SK-N-SH treated with all-trans-retinoic acid at 6 μM for 48 hours (cell line): ENCODE data around the gene ARHGEF25.

ENCODE experiments used
- ARNTL ChIP-seq: fragments of 450-650 bp; formaldehyde crosslinking; IDR thresholded peaks from 2 replicates; pipeline ENCODE4 v1.5.0; 2020; ENCODE audit warnings: low read depth, mild to moderate bottlenecking, moderate library complexity, borderline replicate concordance
- GLIS3 ChIP-seq: fragments of 250-450 bp; sonication (Bioruptor Pico); IDR thresholded peaks from 2 replicates; pipeline ENCODE4 v1.5.0; 2020; ENCODE audit warnings: mild to moderate bottlenecking, moderate library complexity
- OSR1 ChIP-seq: fragments of 250-450 bp; sonication (Bioruptor Pico); IDR thresholded peaks from 2 replicates; pipeline ENCODE4 v1.8.0; 2022; ENCODE audit warnings: moderate library complexity, mild to moderate bottlenecking, inconsistent platforms
- PPARA ChIP-seq: fragments of 250-450 bp; sonication (Bioruptor Pico); IDR thresholded peaks from 2 replicates; pipeline ENCODE4 v1.5.0; 2020; ENCODE audit warnings: mild to moderate bottlenecking, borderline replicate concordance
- RARB ChIP-seq: fragments of 250-450 bp; sonication (Bioruptor Pico); IDR thresholded peaks from 2 replicates; pipeline ENCODE4 v1.8.0; 2021; ENCODE audit warnings: mild to moderate bottlenecking, moderate library complexity
- TCF4 ChIP-seq: fragments of 250-450 bp; sonication (Bioruptor Pico); IDR thresholded peaks from 2 replicates; pipeline ENCODE4 v1.8.0; 2021; ENCODE audit warnings: mild to moderate bottlenecking, moderate library complexity, borderline replicate concordance
- TOX ChIP-seq: fragments of 250-450 bp; sonication (Bioruptor Pico); IDR thresholded peaks from 2 replicates; pipeline ENCODE4 v1.8.0; 2021; ENCODE audit warnings: mild to moderate bottlenecking, moderate library complexity, borderline replicate concordance
- ZFP30 ChIP-seq: fragments of 450-650 bp; formaldehyde crosslinking; IDR thresholded peaks from 2 replicates; pipeline ENCODE4 v1.5.0; 2022; ENCODE audit warnings: mild to moderate bottlenecking, moderate library complexity
- ZNF70 ChIP-seq: fragments of 450-650 bp; formaldehyde crosslinking; IDR thresholded peaks from 2 replicates; pipeline ENCODE4 v1.5.0; 2020; ENCODE audit warnings: mild to moderate bottlenecking, moderate library complexity
- TF ChIP-seq, protein P1 (sequence below): fragments of 250-450 bp; sonication (Bioruptor Pico); IDR thresholded peaks from 2 replicates; pipeline ENCODE4 v1.5.0; 2020; ENCODE audit warnings: mild to moderate bottlenecking, moderate library complexity

DNA sequence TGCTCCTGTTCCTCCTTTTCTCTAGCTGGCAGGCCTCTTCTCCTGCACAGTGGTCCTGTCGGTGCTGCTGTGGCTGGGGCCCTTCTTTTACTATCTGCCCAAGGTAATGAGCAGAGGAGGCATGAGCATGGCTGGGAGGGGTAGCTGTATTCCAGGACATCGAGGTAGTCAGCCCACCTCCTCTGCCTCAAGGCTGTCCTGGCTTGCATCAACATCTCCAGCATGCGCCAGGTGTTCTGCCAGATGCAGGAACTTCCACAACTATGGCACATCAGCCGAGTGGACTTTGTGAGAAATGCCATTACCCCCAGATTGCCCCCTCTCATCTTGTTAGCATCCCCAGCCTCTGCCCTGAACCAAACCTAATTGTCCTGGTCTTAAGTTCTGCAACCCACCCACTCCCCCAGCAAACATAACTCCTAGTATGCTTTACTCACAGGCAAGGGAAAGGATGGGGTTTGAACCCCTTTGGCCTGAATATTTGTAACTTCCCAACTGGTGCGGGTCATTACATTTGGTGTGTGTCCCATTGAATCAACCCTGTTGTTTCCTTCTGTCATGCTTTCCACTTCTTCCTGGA, 12.7 kb downstream of the ARHGEF25 start:
- TF ChIP-seq ARNTL (no peak), ZFP30 (CRISPR knock-in tag) (no peak), OSR1 (CRISPR knock-in tag) (no peak), PPARA (CRISPR knock-in tag) (no peak), TOX (no peak), GLIS3 (no peak), ZNF70 (CRISPR knock-in tag) (no peak), RARB (no peak), TCF4 (CRISPR knock-in tag) (no peak)
- TF ChIP-seq, protein P1, sequence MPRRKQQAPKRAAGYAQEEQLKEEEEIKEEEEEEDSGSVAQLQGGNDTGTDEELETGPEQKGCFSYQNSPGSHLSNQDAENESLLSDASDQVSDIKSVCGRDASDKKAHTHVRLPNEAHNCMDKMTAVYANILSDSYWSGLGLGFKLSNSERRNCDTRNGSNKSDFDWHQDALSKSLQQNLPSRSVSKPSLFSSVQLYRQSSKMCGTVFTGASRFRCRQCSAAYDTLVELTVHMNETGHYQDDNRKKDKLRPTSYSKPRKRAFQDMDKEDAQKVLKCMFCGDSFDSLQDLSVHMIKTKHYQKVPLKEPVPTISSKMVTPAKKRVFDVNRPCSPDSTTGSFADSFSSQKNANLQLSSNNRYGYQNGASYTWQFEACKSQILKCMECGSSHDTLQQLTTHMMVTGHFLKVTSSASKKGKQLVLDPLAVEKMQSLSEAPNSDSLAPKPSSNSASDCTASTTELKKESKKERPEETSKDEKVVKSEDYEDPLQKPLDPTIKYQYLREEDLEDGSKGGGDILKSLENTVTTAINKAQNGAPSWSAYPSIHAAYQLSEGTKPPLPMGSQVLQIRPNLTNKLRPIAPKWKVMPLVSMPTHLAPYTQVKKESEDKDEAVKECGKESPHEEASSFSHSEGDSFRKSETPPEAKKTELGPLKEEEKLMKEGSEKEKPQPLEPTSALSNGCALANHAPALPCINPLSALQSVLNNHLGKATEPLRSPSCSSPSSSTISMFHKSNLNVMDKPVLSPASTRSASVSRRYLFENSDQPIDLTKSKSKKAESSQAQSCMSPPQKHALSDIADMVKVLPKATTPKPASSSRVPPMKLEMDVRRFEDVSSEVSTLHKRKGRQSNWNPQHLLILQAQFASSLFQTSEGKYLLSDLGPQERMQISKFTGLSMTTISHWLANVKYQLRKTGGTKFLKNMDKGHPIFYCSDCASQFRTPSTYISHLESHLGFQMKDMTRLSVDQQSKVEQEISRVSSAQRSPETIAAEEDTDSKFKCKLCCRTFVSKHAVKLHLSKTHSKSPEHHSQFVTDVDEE (CRISPR knock-in tag) = no peak
